AG04449 (cell line): ENCODE results near the gene TOX2.

Source experiments
- CTCF ChIA-PET: fragments of 350-600 bp; formaldehyde crosslinking; extraction: SDS; loops from one replicate; lab custom pipeline; 2021; ENCODE audit warnings: antibody characterized with exemption; lab: Yijun Ruan, JAX
- POLR2A ChIA-PET: fragments of 400-600, 350-600 bp; formaldehyde crosslinking; extraction: SDS; loops from one replicate; lab custom pipeline; 2020; ENCODE audit warnings: antibody characterized with exemption, inconsistent platforms; lab: Yijun Ruan, JAX
- DNase-seq: peaks from one replicate; pipeline ENCODE4 v3.0.0-alpha.2; 2010; ENCODE audit warnings: low read depth, low spot score
- H3K4me3 ChIP-seq: 2 replicates; pipeline ENCODE4 v1.5.1; 2011; ENCODE audit warnings: low read depth, mild to moderate bottlenecking, control low read depth, low read length
- CTCF ChIP-seq: IDR thresholded peaks from one replicate; pipeline ENCODE4 v1.5.1; 2011; ENCODE audit warnings: mild to moderate bottlenecking, moderate library complexity, low read length, control low read depth, inconsistent platforms; ENCODE audit not compliant: insufficient read depth; ENCODE audit errors: missing control alignments

TOX2 gene

GRCh38 chr20:43911066-43911465 is 3.6 kb upstream of the TOX2 start:
- ChIA-PET CTCF (interaction anchor here (1.1 to 1.5 kb wide), 4 partner anchors 33 to 372 kb away, joined by 3 to 9 read pairs (median 4); no protein-coding TSS in a partner anchor), POLR2A (no interaction called here)
- TF ChIP-seq CTCF = peak; percentile 21
- no peak overlapping the region for H3K4me3 ChIP-seq
- peak; percentile 12 for DNase-seq

GRCh38 chr20:43913291-43914025 is 1.2 kb upstream of the TOX2 start:
- no peak for TF ChIP-seq CTCF
- ChIA-PET POLR2A (no interaction called here), CTCF (interaction anchor here (1.2 to 1.3 kb wide), 2 partner anchors 162 to 375 kb away, joined by 3 to 4 read pairs; no protein-coding TSS in a partner anchor)
- H3K4me3 ChIP-seq = no peak overlapping the region
- DNase-seq = no peak

- H3K4me3 ChIP-seq = peak overlapping the region; percentile 67
- POLR2A ChIA-PET = no interaction called here
- CTCF ChIA-PET = interaction anchor here (1.2 kb wide), 1 partner anchor 73 kb away, joined by 3 read pairs; no protein-coding TSS in a partner anchor
- DNase-seq = no peak
- TF ChIP-seq CTCF = no peak
Measured at GRCh38 chr20:43915211-43916072, 790 bp downstream of the TOX2 start.

GRCh38 chr20:43916073-43916880 is 1.6 kb downstream of the TOX2 start:
- ChIA-PET CTCF (interaction anchor here (1.2 kb wide), 1 partner anchor 74 kb away, joined by 3 read pairs; no protein-coding TSS in a partner anchor), POLR2A (no interaction called here)
- peak overlapping the region; percentile 67 for H3K4me3 ChIP-seq
- TF ChIP-seq CTCF = no peak
- no peak for DNase-seq

- CTCF ChIA-PET = interaction anchor here (1.2 to 2.3 kb wide), 2 partner anchors 12 to 74 kb away, joined by 3 to 8 read pairs; no protein-coding TSS in a partner anchor
- POLR2A ChIA-PET = no interaction called here
- no peak for DNase-seq
- TF ChIP-seq CTCF = no peak
- peak overlapping the region; percentile 67 for H3K4me3 ChIP-seq
Measured at GRCh38 chr20:43916881-43917371, 2.3 kb downstream of the TOX2 start.
